KBM-7 (cell line): ENCODE results near the gene POLR2I.

Experiments
- DNase-seq: peaks from one replicate; pipeline ENCODE4 v3.0.0-alpha.2; 2015
- in situ Hi-C: fragments of 300-500 bp; cut with MboI; formaldehyde crosslinking; loops from 2 replicates; pipeline ENCODE4 v1.14.3; 2020; ENCODE audit warnings: low sequenced_read_pairs, low pct_unique_long_range_greater_than_20kb, mixed read lengths

POLR2I gene

GRCh38 chr19:36103842-36104552 lies 10.7 kb downstream of the POLR2I start:
- in situ Hi-C loops = no loop called here
- no peak for DNase-seq

GRCh38 chr19:36103040-36103626 lies 11.5 kb downstream of the POLR2I start:
- in situ Hi-C loops = no loop called here
- no peak for DNase-seq

GRCh38 chr19:36101550-36102327 lies 12.9 kb downstream of the POLR2I start:
- DNase-seq = no peak
- in situ Hi-C loops = no loop called here

- in situ Hi-C loops = no loop called here
- no peak for DNase-seq
Observed at GRCh38 chr19:36100476-36100875, 14.2 kb downstream of the POLR2I start.

GRCh38 chr19:36099166-36099785 lies 15.4 kb downstream of the POLR2I start:
- in situ Hi-C loops = no loop called here
- no peak for DNase-seq

GRCh38 chr19:36097036-36097435 lies 17.6 kb downstream of the POLR2I start:
- DNase-seq = no peak
- in situ Hi-C loops = no loop called here

- in situ Hi-C loops = no loop called here
- no peak for DNase-seq
Observed at GRCh38 chr19:36093687-36094086, 21.0 kb downstream of the POLR2I start.

- DNase-seq = no peak
- in situ Hi-C loops = no loop called here
Observed at GRCh38 chr19:36093146-36093662, 21.5 kb downstream of the POLR2I start.

- in situ Hi-C loops = no loop called here
- no peak for DNase-seq
Observed at GRCh38 chr19:36092566-36092965, 22.1 kb downstream of the POLR2I start.

GRCh38 chr19:36090910-36091695 lies 23.6 kb downstream of the POLR2I start:
- in situ Hi-C loops = no loop called here
- DNase-seq = no peak

- in situ Hi-C loops = no loop called here
- DNase-seq = no peak
Observed at GRCh38 chr19:36089847-36090246, 24.8 kb downstream of the POLR2I start.

- no peak for DNase-seq
- in situ Hi-C loops = no loop called here
Observed at GRCh38 chr19:36086326-36086725, 28.3 kb downstream of the POLR2I start.

- DNase-seq = no peak
- in situ Hi-C loops = no loop called here
Observed at GRCh38 chr19:36084231-36085009, 30.3 kb downstream of the POLR2I start.

GRCh38 chr19:36082916-36083315 lies 31.8 kb downstream of the POLR2I start:
- in situ Hi-C loops = no loop called here
- DNase-seq = no peak

- in situ Hi-C loops = no loop called here
Observed at GRCh38 chr19:36081894-36082293, 32.8 kb downstream of the POLR2I start.

GRCh38 chr19:36081385-36081784 lies 33.3 kb downstream of the POLR2I start:
- in situ Hi-C loops = no loop called here
- DNase-seq = no peak

More at GRCh38 chr19:36081894-36082293, 32.8 kb downstream of the POLR2I start:
- DNase-seq = no peak

GRCh38 chr19:36079389-36079945 lies 35.2 kb downstream of the POLR2I start:
- in situ Hi-C loops = no loop called here
- no peak for DNase-seq
